H9 (cell line): ENCODE measurements around the gene ABL2. TPM values are rescaled to one million over a fixed set of nuclear protein-coding genes. Genes with fewer than 3 reads are reported as not detected.
A peak's percentile ranks its signal among the peaks of the same experiment; 100 is the strongest.

Source experiments
- DNase-seq: peaks from one replicate; pipeline ENCODE4 v3.0.0-alpha.2; 2017
- H2AFZ ChIP-seq: one replicate; pipeline ENCODE4 v1.6.1; 2013; ENCODE audit warnings: mild to moderate bottlenecking, low read length, control low read depth, moderate library complexity
- H2AK5ac ChIP-seq: 2 replicates; pipeline ENCODE4 v1.6.1; 2013; ENCODE audit warnings: low read length, control low read depth, mixed read lengths; ENCODE audit not compliant: insufficient read length
- H2BK120ac ChIP-seq: one replicate; pipeline ENCODE4 v1.6.1; 2013; ENCODE audit warnings: low read depth, mild to moderate bottlenecking, low read length, control low read depth, inconsistent platforms; ENCODE audit not compliant: poor library complexity, severe bottlenecking
- H2BK12ac ChIP-seq: 2 replicates; pipeline ENCODE4 v1.6.1; 2013; ENCODE audit warnings: low read length, control low read depth, mixed read lengths, low read depth; ENCODE audit not compliant: insufficient read length
- H2BK15ac ChIP-seq: 2 replicates; pipeline ENCODE4 v1.6.1; 2013; ENCODE audit warnings: low read depth, low read length, control low read depth
- H2BK20ac ChIP-seq: one replicate; pipeline ENCODE4 v1.6.1; 2013; ENCODE audit warnings: low read depth, mild to moderate bottlenecking, low read length, control low read depth, inconsistent platforms; ENCODE audit not compliant: poor library complexity, severe bottlenecking
- H2BK5ac ChIP-seq: 2 replicates; pipeline ENCODE4 v1.6.1; 2013; ENCODE audit warnings: low read length, control low read depth, mixed read lengths; ENCODE audit not compliant: insufficient read length
- H3K14ac ChIP-seq: 2 replicates; pipeline ENCODE4 v1.6.1; 2013; ENCODE audit warnings: low read length, control low read depth; ENCODE audit not compliant: insufficient read depth
- H3K18ac ChIP-seq: 2 replicates; pipeline ENCODE4 v1.6.1; 2013; ENCODE audit warnings: low read depth, mild to moderate bottlenecking, mixed read lengths, low read length, control low read depth; ENCODE audit not compliant: insufficient read length
- H3K23ac ChIP-seq: 2 replicates; pipeline ENCODE4 v1.6.1; 2013; ENCODE audit warnings: low read length, control low read depth, mixed read lengths, low read depth; ENCODE audit not compliant: insufficient read length
- H3K23me2 ChIP-seq: 2 replicates; pipeline ENCODE4 v1.6.1; 2013; ENCODE audit warnings: low read depth, mild to moderate bottlenecking, mixed read lengths, low read length, control low read depth; ENCODE audit not compliant: insufficient read length, poor library complexity, severe bottlenecking
- H3K27ac ChIP-seq: 2 replicates; pipeline ENCODE4 v1.5.1; 2013; ENCODE audit warnings: low read length, control low read depth, mixed read lengths, low read depth; ENCODE audit not compliant: insufficient read length
- H3K27me3 ChIP-seq: 2 replicates; pipeline ENCODE4 v1.6.1; 2013; ENCODE audit warnings: low read length, control low read depth, inconsistent platforms; ENCODE audit not compliant: insufficient read depth
- H3K4ac ChIP-seq: 2 replicates; pipeline ENCODE4 v1.6.1; 2013; ENCODE audit warnings: low read depth, mild to moderate bottlenecking, control low read depth, inconsistent platforms, low read length, moderate library complexity
- H3K4me1 ChIP-seq: 2 replicates; pipeline ENCODE4 v1.6.1; 2013; ENCODE audit warnings: low read length, control low read depth, inconsistent platforms; ENCODE audit not compliant: insufficient read depth
- H3K4me2 ChIP-seq: 2 replicates; pipeline ENCODE4 v1.6.1; 2013; ENCODE audit warnings: low read length, control low read depth, mixed read lengths; ENCODE audit not compliant: insufficient read length, insufficient read depth
- H3K56ac ChIP-seq: 2 replicates; pipeline ENCODE4 v1.6.1; 2013; ENCODE audit warnings: low read depth, mild to moderate bottlenecking, mixed read lengths, low read length, control low read depth; ENCODE audit not compliant: insufficient read length
- H3K79me1 ChIP-seq: 2 replicates; pipeline ENCODE4 v1.6.1; 2013; ENCODE audit warnings: low read depth, mild to moderate bottlenecking, moderate library complexity, low read length, control low read depth, inconsistent platforms; ENCODE audit not compliant: insufficient read depth, poor library complexity, severe bottlenecking
- H3K79me2 ChIP-seq: 2 replicates; pipeline ENCODE4 v1.6.1; 2013; ENCODE audit warnings: low read length, control low read depth, inconsistent platforms; ENCODE audit not compliant: insufficient read depth
- H3K9ac ChIP-seq: 2 replicates; pipeline ENCODE4 v1.6.1; 2013; ENCODE audit warnings: low read length, control low read depth, mixed read lengths; ENCODE audit not compliant: insufficient read length; ENCODE audit errors: extremely low read depth
- H3K9me3 ChIP-seq: one replicate; pipeline ENCODE4 v1.6.1; 2013; ENCODE audit warnings: low read depth, low read length, inconsistent platforms; ENCODE audit not compliant: control insufficient read depth
- H3T11ph ChIP-seq: one replicate; pipeline ENCODE4 v1.6.1; 2013; ENCODE audit warnings: mild to moderate bottlenecking, low read length, control low read depth, inconsistent platforms
- H4K20me1 ChIP-seq: one replicate; pipeline ENCODE4 v1.6.1; 2013; ENCODE audit not compliant: control insufficient read depth, insufficient read length, insufficient read depth
- H4K5ac ChIP-seq: 2 replicates; pipeline ENCODE4 v1.6.1; 2013; ENCODE audit warnings: low read depth, mild to moderate bottlenecking, mixed read lengths, low read length, control low read depth; ENCODE audit not compliant: insufficient read length
- H4K8ac ChIP-seq: replicated peaks from 2 replicates; pipeline ENCODE4 v1.6.1; 2013; ENCODE audit warnings: low read length, control low read depth, mixed read lengths, low read depth; ENCODE audit not compliant: insufficient read length
- H4K91ac ChIP-seq: 2 replicates; pipeline ENCODE4 v1.6.1; 2013; ENCODE audit warnings: low read depth, mild to moderate bottlenecking, moderate library complexity, mixed read lengths, low read length, control low read depth; ENCODE audit not compliant: insufficient read length
- H3K27ac Mint-ChIP-seq, 3 experiments: 2 replicates in 2 of 3; 3 replicates in 1 of 3; pipeline ENCODE4 v1.8.0; 2020 to 2021; ENCODE audit warnings: mixed read lengths in 3 of 3, mild to moderate bottlenecking in 1 of 3, moderate library complexity in 1 of 3
- H3K27me3 Mint-ChIP-seq: 2 replicates; pipeline ENCODE4 v1.8.0; 2021; ENCODE audit warnings: low read depth, mild to moderate bottlenecking, moderate library complexity, mixed read lengths
- H3K36me3 Mint-ChIP-seq, 3 experiments: 2 replicates in 2 of 3; 3 replicates in 1 of 3; pipeline ENCODE4 v1.8.0; 2020 to 2021; ENCODE audit warnings: low read depth in 3 of 3, mixed read lengths in 3 of 3; ENCODE audit not compliant: insufficient read depth in 1 of 3
- H3K4me1 Mint-ChIP-seq, 2 experiments: 2 replicates each; pipeline ENCODE4 v1.8.0; 2020; ENCODE audit warnings: mixed read lengths in 2 of 2
- H3K4me3 Mint-ChIP-seq, 2 experiments: 2 replicates in 1 of 2; 3 replicates in 1 of 2; pipeline ENCODE4 v1.8.0; 2020 to 2021; ENCODE audit warnings: mild to moderate bottlenecking in 2 of 2, mixed read lengths in 2 of 2, moderate library complexity in 1 of 2
- H3K9me3 Mint-ChIP-seq, 2 experiments: 2 replicates in 1 of 2; 3 replicates in 1 of 2; pipeline ENCODE4 v1.8.0; 2020; ENCODE audit warnings: mild to moderate bottlenecking in 2 of 2, mixed read lengths in 2 of 2, moderate library complexity in 1 of 2
- WGBS: extraction: QIAGEN DNeasy Blood & Tissue Kit; methylation state at CpG from one replicate; pipeline ENCODE4 v1.1.7; 2013; ENCODE audit warnings: missing lambda C conversion rate, low lambda C conversion rate, mixed read lengths; ENCODE audit not compliant: insufficient read length; ENCODE audit errors: extremely low coverage; 5-methylcytosine and 5-hydroxymethylcytosine counted together
- total RNA-seq: library from RNA; stranded (reverse); gene quantifications from 2 replicates; pipeline ENCODE4 v1.2.1, GENCODE V29; 2021
- TF ChIP-seq, protein P1 (sequence below): fragments of 200-600 bp; sonication (generic); conservative IDR thresholded peaks from 3 replicates; pipeline ENCODE4 v1.8.0; 2021; ENCODE audit warnings: antibody characterized with exemption, mild to moderate bottlenecking

Gene ABL2
- total RNA-seq, 1 experiment from 2014 or later = 21.2 TPM

DNA sequence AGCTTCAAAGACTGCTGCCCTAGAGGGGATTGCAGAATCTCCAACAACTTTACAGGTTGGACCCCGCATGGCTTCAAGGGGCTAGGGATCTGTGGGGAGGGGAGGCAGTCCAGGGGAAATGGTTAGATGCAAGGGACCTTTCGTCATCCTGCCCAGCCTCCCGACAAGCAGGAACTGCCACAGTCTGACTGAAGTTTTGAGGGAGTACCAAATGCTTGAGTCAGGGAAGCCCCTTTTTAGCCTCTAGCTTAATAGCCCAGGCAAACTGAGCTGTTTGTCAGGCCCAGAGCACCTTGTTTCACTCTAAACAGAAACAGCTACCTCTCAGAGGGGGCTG is 146.5 kb downstream of the ABL2 start:
- Histone ChIP-seq H2BK12ac (no peak overlapping the region), H3K56ac (no peak overlapping the region), H2BK5ac (no peak overlapping the region), H4K8ac (no peak overlapping the region), H3K79me2 (peaks cover 2% of the 10 kb centered on the region; the same call in 1 of the 2 replicates), H3K18ac (no peak overlapping the region), H3K23me2 (peaks cover 16% of the 10 kb centered on the region), H2BK20ac (no peak overlapping the region), H2BK120ac (no peak overlapping the region), H3K79me1 (no peaks in the 10 kb centered on the region), H3K23ac (no peak overlapping the region), H3K9me3 (no peaks in the 10 kb centered on the region), H2AFZ (no peak overlapping the region), H2AK5ac (no peak overlapping the region), H3K4me1 (peaks cover 6% of the 10 kb centered on the region; the same call in 1 of the 2 replicates), H3K4ac (no peak overlapping the region), H4K5ac (no peak overlapping the region), H3K27ac (no peak overlapping the region), H4K91ac (no peak overlapping the region), H4K20me1 (no peaks in the 10 kb centered on the region), H3K4me2 (peak overlapping the region; percentile 67), H3K14ac (no peak overlapping the region), H2BK15ac (no peak overlapping the region), H3K9ac (no peak overlapping the region), H3T11ph (no peak overlapping the region), H3K27me3 (no peaks in the 10 kb centered on the region)
- WGBS = no CpG with 5 or more reads among the region's 3 CpGs
- Mint-ChIP-seq H3K27me3 (0 out of 2 replicates have a peak, but pooled peaks cover 2% of the 10 kb centered on the region), H3K9me3 (no peaks in the 10 kb centered on the region), H3K27ac (no peak overlapping the region), H3K4me3 (peak overlapping the region; percentile 76 to 94), H3K36me3 (peaks cover 4 to 12% (median 7%) of the 10 kb centered on the region in 3 experiments; a peak in 6 of 7 replicates), H3K4me1 (peaks cover 27 to 29% of the 10 kb centered on the region in 2 experiments)
- no peak for DNase-seq
- TF ChIP-seq, protein P1, sequence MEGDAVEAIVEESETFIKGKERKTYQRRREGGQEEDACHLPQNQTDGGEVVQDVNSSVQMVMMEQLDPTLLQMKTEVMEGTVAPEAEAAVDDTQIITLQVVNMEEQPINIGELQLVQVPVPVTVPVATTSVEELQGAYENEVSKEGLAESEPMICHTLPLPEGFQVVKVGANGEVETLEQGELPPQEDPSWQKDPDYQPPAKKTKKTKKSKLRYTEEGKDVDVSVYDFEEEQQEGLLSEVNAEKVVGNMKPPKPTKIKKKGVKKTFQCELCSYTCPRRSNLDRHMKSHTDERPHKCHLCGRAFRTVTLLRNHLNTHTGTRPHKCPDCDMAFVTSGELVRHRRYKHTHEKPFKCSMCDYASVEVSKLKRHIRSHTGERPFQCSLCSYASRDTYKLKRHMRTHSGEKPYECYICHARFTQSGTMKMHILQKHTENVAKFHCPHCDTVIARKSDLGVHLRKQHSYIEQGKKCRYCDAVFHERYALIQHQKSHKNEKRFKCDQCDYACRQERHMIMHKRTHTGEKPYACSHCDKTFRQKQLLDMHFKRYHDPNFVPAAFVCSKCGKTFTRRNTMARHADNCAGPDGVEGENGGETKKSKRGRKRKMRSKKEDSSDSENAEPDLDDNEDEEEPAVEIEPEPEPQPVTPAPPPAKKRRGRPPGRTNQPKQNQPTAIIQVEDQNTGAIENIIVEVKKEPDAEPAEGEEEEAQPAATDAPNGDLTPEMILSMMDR = no peak
